B cell (primary cell): Measurements from ENCODE around the gene GUCD1. TPM values are rescaled to one million over a fixed set of nuclear protein-coding genes. Genes with fewer than 3 reads are reported as not detected.
"Not testable (repeated sequence)": the region's sequence is repeated elsewhere in the genome, so short reads cannot be mapped to it uniquely, and the experiment has no call there.

ENCODE experiments used
- ATAC-seq: fragments of 200-7000 bp; cut with Tn5 transposase; one replicate; pipeline ENCODE4 v1.10.0; 2021; ENCODE audit warnings: low read depth, mild to moderate bottlenecking, moderate number of reproducible peaks, moderate library complexity
- CTCF ChIA-PET: fragments of 350-600 bp; sonication (Branson Sonifier 250); formaldehyde crosslinking; loops from one replicate; lab custom pipeline; 2021; ENCODE audit warnings: antibody characterized with exemption, inconsistent platforms; lab: Charles Lee
- POLR2A ChIA-PET: fragments of 350-600 bp; sonication (Branson Sonifier 250); formaldehyde crosslinking; loops from one replicate; lab custom pipeline; 2021; ENCODE audit warnings: antibody characterized with exemption; lab: Charles Lee
- DNase-seq: peaks from one replicate; pipeline ENCODE4 v3.0.0; 2013
- H2AFZ ChIP-seq: 2 replicates; pipeline ENCODE4 v1.6.1; 2012; ENCODE audit warnings: mild to moderate bottlenecking, low read depth, low read length; ENCODE audit not compliant: insufficient read depth, poor library complexity, severe bottlenecking
- H3K27ac ChIP-seq, 2 donors: 1 replicate in 1 of 2; 2 replicates in 1 of 2; pipeline ENCODE4 v1.5.1; 2012 to 2013; ENCODE audit warnings: low read length in 2 of 2, mild to moderate bottlenecking in 2 of 2, moderate library complexity in 1 of 2
- H3K27me3 ChIP-seq, 4 experiments: fragments of 200-600 bp in 1 of 4; sonication (generic) in 1 of 4; replicated peaks in 1 of 4; 1 replicate in 2 of 4; 2 replicates in 2 of 4; pipeline versions ENCODE4 v1.6.1 to v1.7.0; 2013 to 2016; ENCODE audit warnings: low read length in 3 of 4, mild to moderate bottlenecking in 2 of 4, mixed read lengths in 1 of 4, moderate library complexity in 1 of 4; ENCODE audit not compliant: insufficient read depth in 4 of 4, control insufficient read depth in 3 of 4; ENCODE audit errors: control extremely low read depth in 1 of 4
- H3K36me3 ChIP-seq, 2 experiments: replicated peaks in 1 of 2; 1 replicate in 1 of 2; 2 replicates in 1 of 2; pipeline versions ENCODE4 v1.6.1 to v1.7.1; 2013; ENCODE audit warnings: low read length in 1 of 2; ENCODE audit not compliant: insufficient read depth in 2 of 2, control insufficient read depth in 1 of 2; ENCODE audit errors: control extremely low read depth in 1 of 2, extremely low read depth in 1 of 2
- H3K4me1 ChIP-seq, 2 donors: fragments of 200-600 bp in 1 of 2; sonication (generic) in 1 of 2; 1 replicate in 1 of 2; 2 replicates in 1 of 2; pipeline versions ENCODE4 v1.5.1 to v1.6.1; 2013 to 2017; ENCODE audit warnings: low read length in 2 of 2; ENCODE audit not compliant: control insufficient read depth in 2 of 2, insufficient read depth in 2 of 2
- H3K4me2 ChIP-seq: replicated peaks from 2 replicates; pipeline ENCODE3; 2012; ENCODE audit warnings: mild to moderate bottlenecking, low read depth, low read length; ENCODE audit not compliant: poor library complexity, severe bottlenecking
- H3K4me3 ChIP-seq, 5 experiments: fragments of 200-600 bp in 1 of 5; sonication (generic) in 1 of 5; 1 replicate in 3 of 5; 2 replicates in 2 of 5; pipeline versions ENCODE4 v1.5.1 to v1.7.0; 2011 to 2016; ENCODE audit warnings: low read length in 4 of 5, mild to moderate bottlenecking in 4 of 5, low read depth in 2 of 5, control low read depth in 1 of 5, moderate library complexity in 1 of 5; ENCODE audit not compliant: insufficient read depth in 1 of 5; ENCODE audit errors: control extremely low read depth in 1 of 5, extremely low read depth in 1 of 5
- H3K79me2 ChIP-seq: fragments of 200-600 bp; sonication (generic); one replicate; pipeline ENCODE4 v1.6.0; 2016; ENCODE audit warnings: low read length; ENCODE audit not compliant: control insufficient read depth, insufficient read depth
- H3K9ac ChIP-seq: fragments of 200-600 bp; sonication (generic); 2 replicates; pipeline ENCODE4 v1.6.1; 2017; ENCODE audit warnings: mild to moderate bottlenecking, low read length, moderate library complexity
- H3K9me3 ChIP-seq, 3 donors: one replicate each; pipeline versions ENCODE4 v1.6.1 to v1.7.1; 2013; ENCODE audit warnings: low read length in 2 of 3; ENCODE audit not compliant: control insufficient read depth in 2 of 3, insufficient read depth in 1 of 3; ENCODE audit errors: control extremely low read depth in 1 of 3
- H4K20me1 ChIP-seq: 2 replicates; pipeline ENCODE4 v1.6.0; 2012; ENCODE audit warnings: mild to moderate bottlenecking, low read length; ENCODE audit not compliant: insufficient read depth, control insufficient read depth, poor library complexity, severe bottlenecking
- H3K27ac Mint-ChIP-seq: one replicate; pipeline ENCODE4 v1.8.0; 2021; ENCODE audit warnings: mixed read lengths
- H3K27me3 Mint-ChIP-seq: one replicate; pipeline ENCODE4 v1.8.0; 2021; ENCODE audit warnings: mixed read lengths
- H3K4me1 Mint-ChIP-seq: one replicate; pipeline ENCODE4 v1.8.0; 2021; ENCODE audit warnings: mixed read lengths
- H3K4me3 Mint-ChIP-seq: one replicate; pipeline ENCODE4 v1.8.0; 2021; ENCODE audit warnings: mixed read lengths
- H3K9me3 Mint-ChIP-seq: one replicate; pipeline ENCODE4 v1.8.0; 2022; ENCODE audit warnings: mixed read lengths; ENCODE audit not compliant: insufficient read depth
- CTCF ChIP-seq: fragments of 200-600 bp; IDR thresholded peaks from one replicate; pipeline ENCODE4 v1.8.0; 2022; ENCODE audit warnings: antibody characterized with exemption, mild to moderate bottlenecking
- EZH2 ChIP-seq: IDR thresholded peaks from 2 replicates; pipeline ENCODE4 v1.6.1; 2012; ENCODE audit warnings: borderline replicate concordance, low read depth, mild to moderate bottlenecking, moderate library complexity, low read length; ENCODE audit not compliant: insufficient read depth, poor library complexity, severe bottlenecking
- WGBS: methylation state at CpG from one replicate; pipeline ENCODE4 v1.1.5; 2013; ENCODE audit warnings: missing lambda C conversion rate; ENCODE audit not compliant: insufficient coverage; 5-methylcytosine and 5-hydroxymethylcytosine counted together
- intact Hi-C: fragments of 100-400 bp; cut with micrococcal nuclease; formaldehyde crosslinking; loops from one replicate; pipeline ENCODE4 v1.10.0; 2022
- polyA plus RNA-seq: library from polyadenylated mRNA; depleted of rRNA; stranded (reverse); fragments of >200 nt; gene quantifications from 2 replicates; pipeline ENCODE4 v1.2.3, GENCODE V29; 2012
- total RNA-seq, 2 donors: library from RNA; stranded (reverse); fragments of 120-200 nt in 1 of 2; gene quantifications; 1 replicate in 1 of 2; 2 replicates in 1 of 2; pipeline versions ENCODE4 v1.2.3 to v1.2.4, GENCODE V29; 2013 to 2022

Gene GUCD1
- total and polyA plus RNA-seq, 2 donors (not counting 1 experiment from before 2014, with no cell fraction given) = 257 to 378 TPM

DNA sequence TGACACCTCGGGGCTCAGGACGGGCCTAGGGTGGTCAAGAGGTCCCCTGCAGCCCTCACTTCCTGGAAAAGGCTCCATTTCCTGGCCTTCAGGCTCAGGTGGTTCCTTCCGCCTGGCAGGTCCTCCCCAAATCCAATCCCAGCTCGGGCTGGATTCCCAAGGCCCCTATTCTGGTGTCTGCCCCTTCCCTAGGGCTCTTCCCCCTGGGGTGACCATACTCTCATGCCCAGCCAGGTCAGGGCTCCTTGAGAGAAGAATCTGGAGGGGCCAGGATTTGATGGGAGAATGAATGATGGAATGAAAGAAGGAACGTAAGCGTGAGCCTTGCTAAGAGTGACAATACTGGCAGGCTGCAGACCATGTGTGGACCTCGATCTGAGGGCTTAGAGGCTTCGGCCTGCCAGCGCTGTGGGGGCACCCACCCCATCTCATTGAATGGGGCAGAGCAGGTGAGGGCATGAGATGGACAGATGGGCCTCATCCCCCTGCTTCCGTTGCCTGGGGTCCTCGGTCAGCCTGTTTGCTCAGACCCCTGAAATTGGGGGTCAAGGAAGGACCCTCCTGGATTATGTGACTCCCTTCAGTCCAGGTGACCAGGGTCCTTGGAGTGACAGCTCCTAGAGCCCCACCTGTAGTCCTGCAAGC, 47.3 kb upstream of the GUCD1 start:
- H3K27me3 ChIP-seq, H4K20me1 ChIP-seq, H3K4me2 ChIP-seq, H3K4me1 Mint-ChIP-seq, H3K9me3 ChIP-seq, H3K27me3 Mint-ChIP-seq, ATAC-seq, H3K79me2 ChIP-seq, intact Hi-C loops, H2AFZ ChIP-seq, H3K9me3 Mint-ChIP-seq, H3K27ac ChIP-seq, DNase-seq, H3K4me3 Mint-ChIP-seq, POLR2A ChIA-PET, H3K36me3 ChIP-seq, H3K4me3 ChIP-seq, H3K9ac ChIP-seq, H3K4me1 ChIP-seq, H3K27ac Mint-ChIP-seq, CTCF ChIA-PET: not testable (repeated sequence)
- 100% methylated on average over 7 of the region's 11 CpGs for WGBS

DNA sequence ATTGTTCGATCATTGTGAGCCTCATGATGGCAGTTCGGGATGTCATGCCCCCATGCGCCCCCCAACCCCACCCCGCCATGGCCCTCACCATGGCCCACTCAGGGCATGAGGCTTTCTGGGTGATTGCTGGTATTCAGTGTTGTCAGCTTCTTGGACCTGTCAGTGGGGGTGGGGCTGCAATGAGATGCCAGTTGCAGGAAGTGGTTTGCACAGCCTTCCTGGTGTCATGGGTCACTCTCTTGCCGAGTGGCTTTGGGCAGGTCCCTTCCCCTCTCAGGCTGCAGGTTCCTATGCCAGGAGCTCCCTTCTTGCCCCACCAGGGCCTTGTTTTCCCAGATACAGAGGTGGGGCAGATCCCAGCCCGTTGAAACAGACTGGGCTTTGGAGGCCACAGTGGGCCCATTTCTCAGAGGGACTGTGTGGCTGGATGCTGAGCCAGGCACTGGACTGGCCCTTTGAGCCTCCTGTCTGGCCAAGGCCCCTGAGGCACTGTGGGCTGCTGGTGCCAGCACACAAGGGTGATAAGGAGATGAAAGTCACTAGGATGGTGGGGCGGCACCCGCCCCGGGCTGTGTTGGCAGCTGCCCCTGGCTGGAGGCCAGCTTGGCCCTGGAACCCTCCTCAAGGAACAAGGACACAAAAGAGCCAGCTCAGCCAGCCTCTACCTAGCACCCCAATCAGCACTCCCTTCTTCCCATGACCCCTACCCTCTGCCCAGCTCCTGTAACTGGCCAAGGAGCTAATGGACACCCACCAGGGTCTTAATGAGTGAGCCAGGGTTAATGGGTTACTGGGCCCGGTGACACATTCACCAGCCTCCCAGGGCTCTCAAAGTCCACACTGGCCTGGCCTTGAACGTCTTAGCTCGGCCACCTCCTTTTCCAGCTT, 46.5 kb upstream of the GUCD1 start:
- Histone ChIP-seq H4K20me1 (no peaks in the 10 kb centered on the region), H3K4me1 (peaks cover 0 to 9% of the 10 kb centered on the region in 2 donors), H3K4me3 (no peak overlapping the region), H3K79me2 (no peaks in the 10 kb centered on the region), H3K36me3 (no peaks in the 10 kb centered on the region), H3K9me3 (no peaks in the 10 kb centered on the region), H3K27ac (no peak overlapping the region), H2AFZ (no peak overlapping the region), H3K27me3 (no peaks in the 10 kb centered on the region), H3K4me2 (no peak overlapping the region), H3K9ac (no peak overlapping the region)
- Mint-ChIP-seq H3K27me3 (no peaks in the 10 kb centered on the region), H3K4me1 (peaks cover 10% of the 10 kb centered on the region), H3K27ac (no peak overlapping the region), H3K9me3 (no peaks in the 10 kb centered on the region), H3K4me3 (no peak overlapping the region)
- TF ChIP-seq CTCF = no peak
- no peak for TF ChIP-seq EZH2
- no peak for ATAC-seq
- ChIA-PET CTCF (no interaction called here), POLR2A (no interaction called here)
- intact Hi-C loops = no loop called here
- WGBS = 76% methylated on average over 6 of the region's 12 CpGs
- no peak for DNase-seq

- H3K27ac ChIP-seq, intact Hi-C loops, H3K27me3 Mint-ChIP-seq, H3K4me1 Mint-ChIP-seq, H3K4me2 ChIP-seq, H2AFZ ChIP-seq, POLR2A ChIA-PET, H3K79me2 ChIP-seq, H3K9ac ChIP-seq, H3K9me3 ChIP-seq, ATAC-seq, H3K4me1 ChIP-seq, DNase-seq, H3K4me3 ChIP-seq, H4K20me1 ChIP-seq, CTCF ChIA-PET, H3K27ac Mint-ChIP-seq, H3K9me3 Mint-ChIP-seq, H3K27me3 ChIP-seq, H3K36me3 ChIP-seq, H3K4me3 Mint-ChIP-seq: not testable (repeated sequence)
- 100% methylated on average over 2 of the region's 3 CpGs for WGBS
Measured at GRCh38 chr22:24599958-24600715, 45.2 kb upstream of the GUCD1 start.
